ENCODE data around the gene GPR3. TPM values are rescaled to one million over a fixed set of nuclear protein-coding genes. Genes with fewer than 3 reads are reported as not detected.

GPR3 gene
- total RNA-seq, 1 experiment from 2014 or later = 0.98 TPM

DNA sequence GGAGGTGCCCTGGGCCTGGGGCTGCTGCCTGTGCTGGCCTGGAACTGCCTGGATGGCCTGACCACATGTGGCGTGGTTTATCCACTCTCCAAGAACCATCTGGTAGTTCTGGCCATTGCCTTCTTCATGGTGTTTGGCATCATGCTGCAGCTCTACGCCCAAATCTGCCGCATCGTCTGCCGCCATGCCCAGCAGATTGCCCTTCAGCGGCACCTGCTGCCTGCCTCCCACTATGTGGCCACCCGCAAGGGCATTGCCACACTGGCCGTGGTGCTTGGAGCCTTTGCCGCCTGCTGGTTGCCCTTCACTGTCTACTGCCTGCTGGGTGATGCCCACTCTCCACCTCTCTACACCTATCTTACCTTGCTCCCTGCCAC lies 1.8 kb downstream of the GPR3 start:
- Histone ChIP-seq H3F3A (ENCODE audit: insufficient read depth, low read depth) (no peaks in the 10 kb centered on the region), H3K36me3 (ENCODE audit: low read depth) (no peaks in the 10 kb centered on the region), H3K9me3 (ENCODE audit: insufficient read depth, low read depth) (no peaks in the 10 kb centered on the region), H4K20me1 (ENCODE audit: insufficient read depth) (no peaks in the 10 kb centered on the region), H3K27ac (no peak overlapping the region), H3K4me1 (replicated peaks; ENCODE audit: insufficient read depth) (no peaks in the 10 kb centered on the region), H3K27me3 (ENCODE audit: insufficient read depth, low read depth) (no peaks in the 10 kb centered on the region), H3K79me2 (ENCODE audit: low read depth) (no peaks in the 10 kb centered on the region), H3K9me2 (ENCODE audit: insufficient read depth) (no peaks in the 10 kb centered on the region), H3K4me2 (no peak overlapping the region), H2AFZ (no peak overlapping the region), H3K4me3 (no peak overlapping the region)
- POLR2A ChIA-PET (ENCODE audit: unreplicated experiment) = no interaction called here
- no peak for DNase-seq
- no TSS peak for BruUV-seq (replicated peaks)
- TF ChIP-seq, protein P1, sequence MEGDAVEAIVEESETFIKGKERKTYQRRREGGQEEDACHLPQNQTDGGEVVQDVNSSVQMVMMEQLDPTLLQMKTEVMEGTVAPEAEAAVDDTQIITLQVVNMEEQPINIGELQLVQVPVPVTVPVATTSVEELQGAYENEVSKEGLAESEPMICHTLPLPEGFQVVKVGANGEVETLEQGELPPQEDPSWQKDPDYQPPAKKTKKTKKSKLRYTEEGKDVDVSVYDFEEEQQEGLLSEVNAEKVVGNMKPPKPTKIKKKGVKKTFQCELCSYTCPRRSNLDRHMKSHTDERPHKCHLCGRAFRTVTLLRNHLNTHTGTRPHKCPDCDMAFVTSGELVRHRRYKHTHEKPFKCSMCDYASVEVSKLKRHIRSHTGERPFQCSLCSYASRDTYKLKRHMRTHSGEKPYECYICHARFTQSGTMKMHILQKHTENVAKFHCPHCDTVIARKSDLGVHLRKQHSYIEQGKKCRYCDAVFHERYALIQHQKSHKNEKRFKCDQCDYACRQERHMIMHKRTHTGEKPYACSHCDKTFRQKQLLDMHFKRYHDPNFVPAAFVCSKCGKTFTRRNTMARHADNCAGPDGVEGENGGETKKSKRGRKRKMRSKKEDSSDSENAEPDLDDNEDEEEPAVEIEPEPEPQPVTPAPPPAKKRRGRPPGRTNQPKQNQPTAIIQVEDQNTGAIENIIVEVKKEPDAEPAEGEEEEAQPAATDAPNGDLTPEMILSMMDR (conservative IDR thresholded peaks at IDR 0.05) = no peak
- TF ChIP-seq EZH2 (IDR thresholded peaks at IDR 0.05; ENCODE audit: low read depth) = no peak
- intact Hi-C loops (cut with micrococcal nuclease; ENCODE audit: unreplicated experiment) = no loop called here
- CTCF ChIA-PET = interaction anchor here (0.7 to 0.9 kb wide), 2 partner anchors 93 to 214 kb away, joined by 3 read pairs; no protein-coding TSS in a partner anchor

DNA sequence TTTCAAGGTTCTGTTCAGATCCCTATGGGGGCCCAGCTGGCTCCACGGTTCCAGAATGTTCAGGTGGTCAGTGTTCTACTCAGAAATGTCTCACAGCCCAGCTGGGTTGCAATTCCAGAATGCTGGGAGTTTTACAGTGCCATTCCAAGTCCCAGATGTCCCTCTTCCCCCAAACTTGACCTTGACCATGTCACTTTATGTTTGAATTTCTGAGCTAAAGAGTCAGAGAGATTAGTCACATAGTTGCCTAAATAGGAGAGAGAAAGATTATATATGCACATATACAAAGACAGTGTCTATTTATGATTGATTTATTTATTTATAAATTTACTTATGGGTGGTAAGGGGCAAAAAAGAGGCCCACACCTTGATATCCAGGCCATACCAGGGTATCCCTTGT lies 2.5 kb downstream of the GPR3 start:
- POLR2A ChIA-PET (ENCODE audit: unreplicated experiment) = interaction anchor here (0.8 kb wide), 1 partner anchor 26 kb away, joined by 9 read pairs; no protein-coding TSS in a partner anchor
- intact Hi-C loops (cut with micrococcal nuclease; ENCODE audit: unreplicated experiment) = loop anchor here (1.0 to 5.0 kb wide), 5 partner anchors 94 to 353 kb away; no protein-coding TSS in a partner anchor

DNA sequence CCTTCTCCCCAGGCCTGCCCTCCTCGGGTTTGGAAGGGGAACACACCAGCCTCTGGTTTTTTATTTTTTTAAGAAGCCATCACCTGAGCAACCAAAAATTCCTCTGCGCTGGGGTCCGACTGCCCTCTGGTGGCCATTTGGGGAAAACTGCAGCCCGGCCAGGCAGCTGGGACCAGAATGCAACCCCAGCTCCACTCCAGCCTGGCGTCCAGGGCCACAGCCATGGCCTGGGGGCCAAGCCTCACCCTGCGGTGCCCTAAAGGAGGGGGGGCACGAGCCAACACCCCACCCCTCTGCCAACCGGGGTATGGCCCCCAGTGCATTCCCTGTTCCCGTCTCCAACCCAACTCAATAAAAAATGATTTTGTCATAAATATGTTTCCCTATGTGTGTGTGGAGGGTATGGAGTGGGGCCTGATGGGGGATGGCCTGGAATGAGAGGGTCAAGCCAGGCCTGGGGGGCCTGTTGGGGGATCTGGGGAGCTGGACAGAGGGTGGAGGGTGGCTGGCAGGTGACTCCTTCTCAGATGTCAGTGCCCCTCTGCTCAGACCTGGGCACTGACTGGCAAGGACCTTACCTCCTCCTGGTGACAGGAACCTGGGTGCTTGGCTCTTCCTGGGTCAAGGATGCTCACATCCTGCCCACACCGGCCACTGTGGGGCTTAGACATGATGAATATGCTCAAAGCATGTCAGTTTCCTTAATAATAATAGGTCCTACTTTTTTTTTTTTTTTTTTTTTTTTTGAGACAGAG lies 3.2 kb downstream of the GPR3 start:
- Histone ChIP-seq H3K4me2 (no peak overlapping the region), H3K9me3 (ENCODE audit: insufficient read depth, low read depth) (no peaks in the 10 kb centered on the region), H3K36me3 (ENCODE audit: low read depth) (no peaks in the 10 kb centered on the region), H3K79me2 (ENCODE audit: low read depth) (no peaks in the 10 kb centered on the region), H3K4me3 (no peak overlapping the region), H3K4me1 (replicated peaks; ENCODE audit: insufficient read depth) (no peaks in the 10 kb centered on the region), H3K27ac (no peak overlapping the region), H4K20me1 (ENCODE audit: insufficient read depth) (no peaks in the 10 kb centered on the region), H2AFZ (no peak overlapping the region), H3K9me2 (ENCODE audit: insufficient read depth) (no peaks in the 10 kb centered on the region), H3K27me3 (ENCODE audit: insufficient read depth, low read depth) (no peaks in the 10 kb centered on the region), H3F3A (ENCODE audit: insufficient read depth, low read depth) (no peaks in the 10 kb centered on the region)
- ChIA-PET CTCF (interaction anchor here (0.6 to 1.1 kb wide), 11 partner anchors 17 to 400 kb away, joined by 3 to 10 read pairs (median 4); no protein-coding TSS in a partner anchor), POLR2A (ENCODE audit: unreplicated experiment) (interaction anchor here (0.8 kb wide), 1 partner anchor 27 kb away, joined by 9 read pairs; no protein-coding TSS in a partner anchor)
- BruUV-seq (replicated peaks) = no TSS peak
- peak; percentile 38 to 83 for DNase-seq
- intact Hi-C loops (cut with micrococcal nuclease; ENCODE audit: unreplicated experiment) = loop anchor here (1.0 to 5.0 kb wide), 5 partner anchors 94 to 353 kb away; no protein-coding TSS in a partner anchor
- TF ChIP-seq, protein P1 (conservative IDR thresholded peaks at IDR 0.05) = peak; percentile 82
- no peak for TF ChIP-seq EZH2 (IDR thresholded peaks at IDR 0.05; ENCODE audit: low read depth)

More for the DNA sequence above, 2.5 kb downstream of the GPR3 start:
- H3K79me2 ChIP-seq (ENCODE audit: low read depth) = no peaks in the 10 kb centered on the region
- H3K4me1 ChIP-seq (replicated peaks; ENCODE audit: insufficient read depth) = no peaks in the 10 kb centered on the region
- H3K9me2 ChIP-seq (ENCODE audit: insufficient read depth) = no peaks in the 10 kb centered on the region
- H3K36me3 ChIP-seq (ENCODE audit: low read depth) = no peaks in the 10 kb centered on the region
- no peaks in the 10 kb centered on the region for H3K27me3 ChIP-seq (ENCODE audit: insufficient read depth, low read depth)
- CTCF ChIA-PET = interaction anchor here (0.6 to 1.1 kb wide), 9 partner anchors 18 to 400 kb away, joined by 3 to 9 read pairs (median 3); no protein-coding TSS in a partner anchor
- no peaks in the 10 kb centered on the region for H4K20me1 ChIP-seq (ENCODE audit: insufficient read depth)
- no peaks in the 10 kb centered on the region for H3F3A ChIP-seq (ENCODE audit: insufficient read depth, low read depth)
- H3K9me3 ChIP-seq (ENCODE audit: insufficient read depth, low read depth) = no peaks in the 10 kb centered on the region
- no peak overlapping the region for H3K4me2 ChIP-seq
- DNase-seq = no peak
- no peak for TF ChIP-seq EZH2 (IDR thresholded peaks at IDR 0.05; ENCODE audit: low read depth)
- TF ChIP-seq, protein P1 (conservative IDR thresholded peaks at IDR 0.05) = no peak
- no peak overlapping the region for H3K27ac ChIP-seq
- H2AFZ ChIP-seq = no peak overlapping the region
- no peak overlapping the region for H3K4me3 ChIP-seq
- BruUV-seq (replicated peaks) = TSS peak; percentile 42
